ENCODE measurements around the gene ANAPC1. TPM values are rescaled to one million over a fixed set of nuclear protein-coding genes. Genes with fewer than 3 reads are reported as not detected.
"Not testable (repeated sequence)": the region's sequence is repeated elsewhere in the genome, so short reads cannot be mapped to it uniquely, and the experiment has no call there.

The ANAPC1 gene
- total and polyA plus RNA-seq, 10 of the 15 experiments (the other 5 are each of a cell fraction or from before 2014, with no cell fraction given) = 10.0 to 108 (median 53.6) TPM

- H3K27me3 ChIP-seq (replicated peaks in 1 of 2; ENCODE audit: control insufficient read depth in 2 of 2, insufficient read depth in 2 of 2, low read length in 1 of 2); ATAC-seq; CTCF ChIA-PET; intact Hi-C loops (cut with micrococcal nuclease; ENCODE audit: unreplicated experiment); H3K9ac ChIP-seq (ENCODE audit: control insufficient read depth, insufficient read depth, low read length); H4K20me1 ChIP-seq (ENCODE audit: control insufficient read depth, insufficient read depth); SMC1A ChIA-PET (ENCODE audit: uncharacterized antibody, unreplicated experiment); FAIRE-seq; H3K4me1 ChIP-seq (ENCODE audit: control insufficient read depth, insufficient read depth, low read length); RAD21 ChIA-PET (ENCODE audit: unreplicated experiment); in situ Hi-C loops (cut with MboI); H3K36me3 ChIP-seq (ENCODE audit: control insufficient read depth in 2 of 2, insufficient read depth in 2 of 2, low read length in 1 of 2); H2AFZ ChIP-seq (ENCODE audit: control insufficient read depth, low read depth, low read length); DNase-seq (ENCODE audit: low read depth, low spot score); H3K4me3 ChIP-seq; H3K27ac ChIP-seq (ENCODE audit: control insufficient read depth, insufficient read depth); H3K9me3 ChIP-seq (replicated peaks; ENCODE audit: control insufficient read depth, insufficient read depth, low read length); H3K79me2 ChIP-seq (ENCODE audit: control insufficient read depth, insufficient read depth, low read length); H3K4me2 ChIP-seq (ENCODE audit: control insufficient read depth, insufficient read depth); BruUV-seq (replicated peaks); POLR2A ChIA-PET: not testable (repeated sequence)
- WGBS (ENCODE audit: insufficient coverage, insufficient replicate concordance, low lambda C conversion rate, missing lambda C conversion rate) = 93% methylated on average over 2 of the region's 3 CpGs
Measured at GRCh38 chr2:111839625-111840282, 44.2 kb downstream of the ANAPC1 start.

DNA sequence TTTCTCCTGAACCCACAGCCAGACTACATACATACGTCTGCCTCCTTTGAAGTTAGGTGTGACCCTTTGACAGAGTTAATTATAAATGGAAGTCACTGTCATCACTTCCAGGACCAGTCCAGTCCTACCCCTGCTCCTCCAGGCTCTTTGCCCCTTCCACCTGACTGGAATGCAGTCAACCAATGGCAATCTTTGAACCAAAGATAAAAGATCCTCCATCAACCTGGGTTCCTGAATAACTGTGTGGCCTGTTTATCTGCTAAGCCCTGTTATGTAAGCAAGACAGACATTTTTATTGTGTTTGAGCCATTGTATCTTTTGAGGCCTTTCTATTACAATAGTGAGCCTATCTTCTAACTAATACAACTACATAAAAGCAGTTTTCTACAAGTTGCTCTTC lies 45.0 kb downstream of the ANAPC1 start:
- WGBS (ENCODE audit: insufficient coverage, insufficient replicate concordance, low lambda C conversion rate, missing lambda C conversion rate) = 100% methylated on average over 1 of the region's 1 CpG
- in situ Hi-C loops (cut with MboI) = not testable (repeated sequence)

More for the DNA sequence above, 45.0 kb downstream of the ANAPC1 start:
- H3K4me2 ChIP-seq (ENCODE audit: control insufficient read depth, insufficient read depth); ATAC-seq; H3K79me2 ChIP-seq (ENCODE audit: control insufficient read depth, insufficient read depth, low read length); H3K27ac ChIP-seq (ENCODE audit: control insufficient read depth, insufficient read depth); H2AFZ ChIP-seq (ENCODE audit: control insufficient read depth, low read depth, low read length); DNase-seq (ENCODE audit: low read depth, low spot score); FAIRE-seq; H3K9me3 ChIP-seq (replicated peaks; ENCODE audit: control insufficient read depth, insufficient read depth, low read length); SMC1A ChIA-PET (ENCODE audit: uncharacterized antibody, unreplicated experiment); intact Hi-C loops (cut with micrococcal nuclease; ENCODE audit: unreplicated experiment); H3K9ac ChIP-seq (ENCODE audit: control insufficient read depth, insufficient read depth, low read length); H3K4me1 ChIP-seq (ENCODE audit: control insufficient read depth, insufficient read depth, low read length); BruUV-seq (replicated peaks); H3K27me3 ChIP-seq (replicated peaks in 1 of 2; ENCODE audit: control insufficient read depth in 2 of 2, insufficient read depth in 2 of 2, low read length in 1 of 2); H4K20me1 ChIP-seq (ENCODE audit: control insufficient read depth, insufficient read depth); CTCF ChIA-PET; H3K4me3 ChIP-seq; H3K36me3 ChIP-seq (ENCODE audit: control insufficient read depth in 2 of 2, insufficient read depth in 2 of 2, low read length in 1 of 2); RAD21 ChIA-PET (ENCODE audit: unreplicated experiment); POLR2A ChIA-PET: not testable (repeated sequence)

All from GM12878 (cell line).